HCT116 (cell line): ENCODE results near the gene SCRG1. TPM values are rescaled to one million over a fixed set of nuclear protein-coding genes. Genes with fewer than 3 reads are reported as not detected.

Experiments used
- ATAC-seq: fragments of 200-7000 bp; cut with Tn5 transposase; 2 replicates; pipeline ENCODE4 v1.9.1; 2020; ENCODE audit warnings: mild to moderate bottlenecking, moderate library complexity
- BruUV-seq: library from RNA; stranded (reverse); fragments of 400-500 nt; replicated peaks from 2 replicates; lab custom pipeline; 2021; lab: Mats Ljungman, UMichigan
- CTCF ChIA-PET: fragments of 300-600 bp; sonication (Branson Sonifier 250); formaldehyde crosslinking; loops from one replicate; lab custom pipeline; 2021; ENCODE audit warnings: antibody characterized with exemption; lab: Charles Lee
- POLR2A ChIA-PET: fragments of 300-600, 350-600 bp; sonication (Branson Sonifier 250); formaldehyde crosslinking; loops from one replicate; lab custom pipeline; 2021; ENCODE audit warnings: antibody characterized with exemption; lab: Charles Lee
- RAD21 ChIA-PET, 2 experiments: fragments of 300-600 bp; sonication (Branson Sonifier 250); formaldehyde crosslinking; loops; one replicate each; lab custom pipeline; 2023; ENCODE audit warnings: low total read pairs in 2 of 2; ENCODE audit not compliant: uncharacterized antibody in 2 of 2, unreplicated experiment in 2 of 2, low non-redundant PET in 1 of 2; lab: Charles Lee
- DNase-seq: peaks from one replicate; pipeline ENCODE4 v3.0.0-alpha.2; 2010; ENCODE audit warnings: low read depth, low spot score
- H2AFZ ChIP-seq: fragments of 200-600 bp; shearing (Covaris generic), sonication (generic); 2 replicates; pipeline ENCODE4 v1.6.1; 2017; ENCODE audit warnings: low read depth, mixed run types, mixed read lengths, antibody characterized with exemption, low read length; ENCODE audit not compliant: poor library complexity, severe bottlenecking
- H3K27ac ChIP-seq: 2 replicates; pipeline ENCODE4 v1.5.1; 2012; ENCODE audit warnings: low read depth, low read length
- H3K27me3 ChIP-seq: fragments of 200-600 bp; sonication (generic); 2 replicates; pipeline ENCODE4 v1.6.1; 2016; ENCODE audit warnings: mixed run types, low read length, mixed read lengths; ENCODE audit not compliant: insufficient read depth
- H3K36me3 ChIP-seq, 2 experiments: fragments of 200-500 bp in 1 of 2; fragments of 200-600 bp in 1 of 2; sonication (Bioruptor generic) in 1 of 2; sonication (generic) in 1 of 2; 2 replicates each; pipeline versions ENCODE4 v1.5.1 to v1.6.1; 2014 to 2016; ENCODE audit warnings: low read length in 2 of 2, inconsistent platforms in 1 of 2, mixed read lengths in 1 of 2, mixed run types in 1 of 2; ENCODE audit not compliant: insufficient read depth in 2 of 2, control insufficient read depth in 1 of 2
- H3K4me1 ChIP-seq, 2 experiments: fragments of 200-600 bp in 1 of 2; sonication (generic) in 1 of 2; 2 replicates each; pipeline versions ENCODE4 v1.5.1 to v1.6.1; 2012 to 2017; ENCODE audit warnings: low read length in 2 of 2, inconsistent platforms in 1 of 2, mild to moderate bottlenecking in 1 of 2, mixed read lengths in 1 of 2, mixed run types in 1 of 2, moderate library complexity in 1 of 2; ENCODE audit not compliant: insufficient read depth in 2 of 2, control insufficient read depth in 1 of 2
- H3K4me2 ChIP-seq: fragments of 200-600 bp; sonication (generic); 2 replicates; pipeline ENCODE4 v1.6.1; 2017; ENCODE audit warnings: mixed run types, low read length, mixed read lengths
- H3K4me3 ChIP-seq, 2 experiments: fragments of 200-600 bp in 1 of 2; sonication (generic) in 1 of 2; replicated peaks in 1 of 2; 2 replicates each; pipeline ENCODE4 v1.5.1; 2011 to 2016; ENCODE audit warnings: low read length in 2 of 2, control low read depth in 1 of 2, low read depth in 1 of 2, mild to moderate bottlenecking in 1 of 2, mixed read lengths in 1 of 2, mixed run types in 1 of 2
- H3K79me2 ChIP-seq: fragments of 200-600 bp; sonication (generic); 2 replicates; pipeline ENCODE4 v1.6.1; 2017; ENCODE audit warnings: mild to moderate bottlenecking, mixed run types, low read length, moderate library complexity, mixed read lengths; ENCODE audit not compliant: insufficient read depth
- H3K9ac ChIP-seq: fragments of 200-600 bp; sonication (generic); 2 replicates; pipeline ENCODE4 v1.6.1; 2016; ENCODE audit warnings: low read length, mixed read lengths
- H3K9me2 ChIP-seq: fragments of 200-600 bp; sonication (generic), shearing (Covaris generic); 2 replicates; pipeline ENCODE4 v1.6.1; 2017; ENCODE audit warnings: mixed run types, mild to moderate bottlenecking, moderate library complexity; ENCODE audit not compliant: insufficient read depth
- H3K9me3 ChIP-seq, 2 experiments: fragments of 200-500 bp in 1 of 2; fragments of 200-600 bp in 1 of 2; sonication (Bioruptor generic) in 1 of 2; sonication (generic) in 1 of 2; 2 replicates each; pipeline ENCODE4 v1.6.1; 2014 to 2017; ENCODE audit warnings: low read length in 2 of 2, mixed read lengths in 2 of 2, inconsistent platforms in 1 of 2, low read depth in 1 of 2, mild to moderate bottlenecking in 1 of 2, mixed run types in 1 of 2, moderate library complexity in 1 of 2; ENCODE audit not compliant: control insufficient read depth in 1 of 2, insufficient read depth in 1 of 2
- H4K20me1 ChIP-seq: fragments of 200-600 bp; sonication (generic), shearing (Covaris generic); 2 replicates; pipeline ENCODE4 v1.6.1; 2017; ENCODE audit warnings: mixed run types, mild to moderate bottlenecking, moderate library complexity; ENCODE audit not compliant: insufficient read depth
- CBX3 ChIP-seq: IDR thresholded peaks from 2 replicates; pipeline ENCODE4 v1.6.1; 2012; ENCODE audit warnings: low read depth
- CEBPB ChIP-seq: IDR thresholded peaks from 2 replicates; pipeline ENCODE4 v1.6.1; 2012; ENCODE audit warnings: low read depth
- CTCF ChIP-seq, 3 experiments: fragments of 200-600 bp in 1 of 3; sonication (generic) in 1 of 3; IDR thresholded peaks in 2 of 3; conservative IDR thresholded peaks in 1 of 3; 2 replicates each; pipeline ENCODE4 v1.5.1; 2012 to 2017; ENCODE audit warnings: low read depth in 2 of 3, low read length in 2 of 3, antibody characterized with exemption in 1 of 3, borderline replicate concordance in 1 of 3, control low read depth in 1 of 3, mild to moderate bottlenecking in 1 of 3, mixed read lengths in 1 of 3, mixed run types in 1 of 3, moderate library complexity in 1 of 3; ENCODE audit not compliant: insufficient read depth in 1 of 3
- ELF1 ChIP-seq: IDR thresholded peaks from 2 replicates; pipeline ENCODE4 v1.6.1; 2012; ENCODE audit warnings: low read depth, borderline replicate concordance
- EZH2 ChIP-seq: fragments of 200-600 bp; sonication (generic); IDR thresholded peaks from 2 replicates; pipeline ENCODE4 v1.6.1; 2017; ENCODE audit warnings: antibody characterized with exemption, mixed run types
- FOSL1 ChIP-seq: IDR thresholded peaks from 2 replicates; pipeline ENCODE4 v1.6.1; 2012; ENCODE audit warnings: low read depth
- JUND ChIP-seq: IDR thresholded peaks from 2 replicates; pipeline ENCODE4 v1.6.1; 2012
- POLR2A ChIP-seq: IDR thresholded peaks from 2 replicates; pipeline ENCODE4 v1.7.0; 2011; ENCODE audit warnings: borderline replicate concordance; ENCODE audit not compliant: insufficient read depth, insufficient read length; ENCODE audit errors: extremely low read depth
- RAD21 ChIP-seq: IDR thresholded peaks from 2 replicates; pipeline ENCODE4 v1.6.1; 2012; ENCODE audit warnings: low read depth, mild to moderate bottlenecking
- SIN3A ChIP-seq: IDR thresholded peaks from 2 replicates; pipeline ENCODE4 v1.6.1; 2012; ENCODE audit warnings: low read depth
- SP1 ChIP-seq: IDR thresholded peaks from 2 replicates; pipeline ENCODE4 v1.6.1; 2012; ENCODE audit warnings: low read depth
- SRF ChIP-seq: IDR thresholded peaks from 2 replicates; pipeline ENCODE4 v1.6.1; 2012; ENCODE audit warnings: low read depth
- TCF7L2 ChIP-seq: IDR thresholded peaks from 2 replicates; pipeline ENCODE4 v1.7.0; 2011; ENCODE audit warnings: borderline replicate concordance, inconsistent platforms; ENCODE audit not compliant: insufficient read depth, insufficient read length; ENCODE audit errors: extremely low read depth
- ZFX ChIP-seq: fragments of 450-650 bp; IDR thresholded peaks from 2 replicates; pipeline ENCODE4 v1.6.1; 2017
- ZNF274 ChIP-seq: fragments of 200-500 bp; sonication (Bioruptor generic); IDR thresholded peaks from 2 replicates; pipeline ENCODE4 v1.6.1; 2014; ENCODE audit warnings: mild to moderate bottlenecking, low read depth, low read length, inconsistent platforms
- intact Hi-C: fragments of 100-400 bp; cut with micrococcal nuclease; formaldehyde crosslinking; loops from 2 replicates; pipeline ENCODE4 v1.10.0; 2022
- total RNA-seq: library from RNA; stranded (reverse); gene quantifications from one replicate; pipeline ENCODE4 v1.2.1, GENCODE V29; 2021; ENCODE audit not compliant: unreplicated experiment
- TF ChIP-seq, protein P1 (sequence below): IDR thresholded peaks from 2 replicates; pipeline ENCODE4 v1.6.1; 2011; ENCODE audit warnings: mild to moderate bottlenecking, low read length, moderate library complexity; ENCODE audit not compliant: insufficient replicate concordance; ENCODE audit errors: extremely low read depth
- TF ChIP-seq, protein P2 (sequence below): IDR thresholded peaks from 2 replicates; pipeline ENCODE4 v1.6.1; 2012
- TF ChIP-seq, protein P3 (sequence below): IDR thresholded peaks from 2 replicates; pipeline ENCODE4 v1.6.1; 2012

SCRG1 gene
- total RNA-seq, 1 experiment from 2014 or later, result not detected

- H3K36me3 ChIP-seq, result no peaks in the 10 kb centered on the region
- CTCF ChIA-PET, result no interaction called here
Observed at GRCh38 chr4:173404296-173404865, 5.5 kb upstream of the SCRG1 start.

More at GRCh38 chr4:173404296-173404865, 5.5 kb upstream of the SCRG1 start:
- ChIA-PET RAD21 (no interaction called here), POLR2A (no interaction called here)
- intact Hi-C loops, result loop anchor here (5.0 kb wide), 1 partner anchor 377 kb away; no protein-coding TSS in a partner anchor
- Histone ChIP-seq H3K9ac (no peak overlapping the region), H3K4me1 (no peaks in the 10 kb centered on the region), H3K79me2 (no peaks in the 10 kb centered on the region), H3K9me3 (no peaks in the 10 kb centered on the region), H3K4me2 (no peak overlapping the region), H4K20me1 (no peaks in the 10 kb centered on the region), H2AFZ (no peak overlapping the region), H3K27ac (no peak overlapping the region), H3K4me3 (no peak overlapping the region), H3K9me2 (no peaks in the 10 kb centered on the region), H3K27me3 (no peaks in the 10 kb centered on the region)
- no TSS peak for BruUV-seq
- DNase-seq, result no peak
- TF ChIP-seq SRF, result no peak
- no peak for TF ChIP-seq SP1
- no peak for TF ChIP-seq ZNF274
- TF ChIP-seq ELF1, result no peak
- TF ChIP-seq ZFX, result no peak
- no peak for TF ChIP-seq FOSL1
- TF ChIP-seq, protein P1, sequence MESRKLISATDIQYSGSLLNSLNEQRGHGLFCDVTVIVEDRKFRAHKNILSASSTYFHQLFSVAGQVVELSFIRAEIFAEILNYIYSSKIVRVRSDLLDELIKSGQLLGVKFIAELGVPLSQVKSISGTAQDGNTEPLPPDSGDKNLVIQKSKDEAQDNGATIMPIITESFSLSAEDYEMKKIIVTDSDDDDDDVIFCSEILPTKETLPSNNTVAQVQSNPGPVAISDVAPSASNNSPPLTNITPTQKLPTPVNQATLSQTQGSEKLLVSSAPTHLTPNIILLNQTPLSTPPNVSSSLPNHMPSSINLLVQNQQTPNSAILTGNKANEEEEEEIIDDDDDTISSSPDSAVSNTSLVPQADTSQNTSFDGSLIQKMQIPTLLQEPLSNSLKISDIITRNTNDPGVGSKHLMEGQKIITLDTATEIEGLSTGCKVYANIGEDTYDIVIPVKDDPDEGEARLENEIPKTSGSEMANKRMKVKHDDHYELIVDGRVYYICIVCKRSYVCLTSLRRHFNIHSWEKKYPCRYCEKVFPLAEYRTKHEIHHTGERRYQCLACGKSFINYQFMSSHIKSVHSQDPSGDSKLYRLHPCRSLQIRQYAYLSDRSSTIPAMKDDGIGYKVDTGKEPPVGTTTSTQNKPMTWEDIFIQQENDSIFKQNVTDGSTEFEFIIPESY, result no peak
- no peak for TF ChIP-seq TCF7L2
- TF ChIP-seq CTCF (IDR thresholded peaks at IDR 0.05 in 2 of 3, conservative IDR thresholded peaks at IDR 0.05 in 1 of 3; ENCODE audit: borderline replicate concordance in 1 of 3, insufficient read depth in 1 of 3, low read depth in 2 of 3, low read length in 2 of 3), result no peak
- no peak for TF ChIP-seq RAD21
- TF ChIP-seq CBX3, result no peak
- TF ChIP-seq POLR2A, result no peak
- TF ChIP-seq EZH2, result no peak
- TF ChIP-seq, protein P2, sequence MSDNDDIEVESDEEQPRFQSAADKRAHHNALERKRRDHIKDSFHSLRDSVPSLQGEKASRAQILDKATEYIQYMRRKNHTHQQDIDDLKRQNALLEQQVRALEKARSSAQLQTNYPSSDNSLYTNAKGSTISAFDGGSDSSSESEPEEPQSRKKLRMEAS, result no peak
- no peak for TF ChIP-seq CEBPB
- TF ChIP-seq, protein P3, sequence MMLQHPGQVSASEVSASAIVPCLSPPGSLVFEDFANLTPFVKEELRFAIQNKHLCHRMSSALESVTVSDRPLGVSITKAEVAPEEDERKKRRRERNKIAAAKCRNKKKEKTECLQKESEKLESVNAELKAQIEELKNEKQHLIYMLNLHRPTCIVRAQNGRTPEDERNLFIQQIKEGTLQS, result no peak
- no peak for TF ChIP-seq JUND
- TF ChIP-seq SIN3A, result no peak
- ATAC-seq, result no peak
